ENCODE measurements around the gene BMF.

BMF gene

GRCh38 chr15:40047415-40048210, 61.1 kb downstream of the BMF start:
- peak; percentile 33 for DNase-seq

- DNase-seq, result no peak
Observed at GRCh38 chr15:40046721-40047414, 61.8 kb downstream of the BMF start.

GRCh38 chr15:40045572-40046217, 63.0 kb downstream of the BMF start:
- no peak for DNase-seq

- DNase-seq, result peak; percentile 17
Observed at GRCh38 chr15:40044717-40045571, 63.7 kb downstream of the BMF start.

- DNase-seq, result no peak
Observed at GRCh38 chr15:40043927-40044716, 64.6 kb downstream of the BMF start.

- no peak for DNase-seq
Observed at GRCh38 chr15:40042791-40043320, 65.8 kb downstream of the BMF start.

- DNase-seq, result no peak
Observed at GRCh38 chr15:40040770-40041169, 67.9 kb downstream of the BMF start.

- no peak for DNase-seq
Observed at GRCh38 chr15:40040293-40040635, 68.4 kb downstream of the BMF start.

- DNase-seq, result peak; percentile 59
Observed at GRCh38 chr15:40038638-40039543, 69.8 kb downstream of the BMF start, which contains the start of gene SRP14. Gene SRP14 (minus strand): TSS chr15:40039181. CDS start chr15:40039116, 65 bp downstream.

GRCh38 chr15:40038275-40038637, 70.4 kb downstream of the BMF start:
- no peak for DNase-seq

Measured in DMS79 (cell line).